IMR-90 (cell line): ENCODE results near the gene IFNK. TPM values are rescaled to one million over a fixed set of nuclear protein-coding genes. Genes with fewer than 3 reads are reported as not detected.

Source experiments
- ATAC-seq: fragments of 200-7000 bp; cut with Tn5 transposase; 2 replicates; pipeline ENCODE4 v1.9.1; 2020; ENCODE audit warnings: low read depth, mild to moderate bottlenecking, moderate library complexity
- BruUV-seq: library from RNA; stranded (reverse); fragments of 400-500 nt; replicated peaks from 2 replicates; lab custom pipeline; 2021; lab: Mats Ljungman, UMichigan
- CTCF ChIA-PET: fragments of 300-600 bp; formaldehyde crosslinking; extraction: SDS; loops from one replicate; lab custom pipeline; 2021; ENCODE audit warnings: antibody characterized with exemption; lab: Yijun Ruan, JAX
- POLR2A ChIA-PET: fragments of 300-600 bp; sonication (Branson Sonifier 250); formaldehyde crosslinking; loops from one replicate; lab custom pipeline; 2022; ENCODE audit warnings: antibody characterized with exemption; ENCODE audit not compliant: unreplicated experiment; lab: Charles Lee
- DNase-seq: peaks from one replicate; pipeline ENCODE4 v3.0.0; 2013
- H2AFZ ChIP-seq: replicated peaks from 2 replicates; pipeline ENCODE3; 2013; ENCODE audit warnings: low read length, mild to moderate bottlenecking; ENCODE audit not compliant: poor library complexity
- H2AK5ac ChIP-seq: 2 replicates; pipeline ENCODE4 v1.6.1; 2013; ENCODE audit warnings: low read depth, low read length, inconsistent platforms
- H2AK9ac ChIP-seq: replicated peaks from 2 replicates; pipeline ENCODE3; 2013; ENCODE audit warnings: mild to moderate bottlenecking, low read depth, low read length, moderate library complexity; ENCODE audit not compliant: poor library complexity
- H2BK120ac ChIP-seq: 2 replicates; pipeline ENCODE4 v1.6.1; 2013; ENCODE audit warnings: low read depth, low read length, inconsistent platforms
- H2BK15ac ChIP-seq: 3 replicates; pipeline ENCODE4 v1.6.1; 2013; ENCODE audit warnings: low read depth, low read length, inconsistent platforms
- H2BK20ac ChIP-seq: 2 replicates; pipeline ENCODE4 v1.6.1; 2013; ENCODE audit warnings: low read depth, mild to moderate bottlenecking, inconsistent platforms, low read length, moderate library complexity
- H2BK5ac ChIP-seq: 2 replicates; pipeline ENCODE4 v1.6.1; 2013; ENCODE audit warnings: mild to moderate bottlenecking, low read depth, low read length, inconsistent platforms; ENCODE audit not compliant: poor library complexity, severe bottlenecking
- H3K14ac ChIP-seq: replicated peaks from 2 replicates; pipeline ENCODE4 v1.6.1; 2013; ENCODE audit warnings: low read depth, low read length, inconsistent platforms
- H3K18ac ChIP-seq: 2 replicates; pipeline ENCODE4 v1.6.1; 2013; ENCODE audit warnings: low read depth, low read length, control low read depth
- H3K23ac ChIP-seq: 2 replicates; pipeline ENCODE4 v1.6.1; 2013; ENCODE audit warnings: low read depth, low read length, inconsistent platforms
- H3K27ac ChIP-seq: 2 replicates; pipeline ENCODE4 v1.5.1; 2013; ENCODE audit warnings: mild to moderate bottlenecking, control low read depth, low read length; ENCODE audit not compliant: insufficient read depth
- H3K27me3 ChIP-seq: 2 replicates; pipeline ENCODE4 v1.6.1; 2013; ENCODE audit warnings: low read length; ENCODE audit not compliant: control insufficient read depth, insufficient read depth
- H3K36me3 ChIP-seq: 2 replicates; pipeline ENCODE4 v1.6.1; 2013; ENCODE audit warnings: low read length, mixed read lengths; ENCODE audit not compliant: control insufficient read depth, insufficient read depth
- H3K4ac ChIP-seq: 2 replicates; pipeline ENCODE4 v1.6.1; 2013; ENCODE audit warnings: low read depth, low read length, inconsistent platforms
- H3K4me1 ChIP-seq: 2 replicates; pipeline ENCODE4 v1.6.1; 2013; ENCODE audit warnings: low read length, mixed read lengths; ENCODE audit not compliant: control insufficient read depth, insufficient read depth
- H3K4me2 ChIP-seq: 2 replicates; pipeline ENCODE4 v1.6.1; 2013; ENCODE audit warnings: low read depth, mild to moderate bottlenecking, control low read depth, low read length, moderate library complexity
- H3K4me3 ChIP-seq: 2 replicates; pipeline ENCODE4 v1.5.1; 2013; ENCODE audit warnings: low read depth, mild to moderate bottlenecking, control low read depth, low read length, moderate library complexity; ENCODE audit not compliant: insufficient read depth
- H3K56ac ChIP-seq: 2 replicates; pipeline ENCODE4 v1.6.1; 2013; ENCODE audit warnings: low read length, inconsistent platforms; ENCODE audit not compliant: insufficient read depth; ENCODE audit errors: extremely low read depth
- H3K79me1 ChIP-seq, 2 experiments: 2 replicates each; pipeline ENCODE4 v1.6.1; 2013; ENCODE audit warnings: low read length in 2 of 2, inconsistent platforms in 1 of 2, low read depth in 1 of 2
- H3K9ac ChIP-seq: 2 replicates; pipeline ENCODE4 v1.6.1; 2013; ENCODE audit warnings: low read depth, low read length, control low read depth
- H3K9me1 ChIP-seq: 2 replicates; pipeline ENCODE4 v1.6.1; 2013; ENCODE audit warnings: low read length, inconsistent platforms; ENCODE audit not compliant: insufficient read depth
- H3K9me3 ChIP-seq: 2 replicates; pipeline ENCODE4 v1.6.1; 2013; ENCODE audit warnings: low read length; ENCODE audit not compliant: control insufficient read depth, insufficient read depth
- H4K20me1 ChIP-seq: 2 replicates; pipeline ENCODE4 v1.6.1; 2013; ENCODE audit warnings: low read length, inconsistent platforms; ENCODE audit not compliant: insufficient read depth
- H4K5ac ChIP-seq: 2 replicates; pipeline ENCODE4 v1.6.1; 2013; ENCODE audit warnings: mild to moderate bottlenecking, low read depth, low read length, control low read depth
- H4K8ac ChIP-seq, 2 experiments: 2 replicates each; pipeline ENCODE4 v1.6.1; 2013; ENCODE audit warnings: low read depth in 2 of 2, low read length in 2 of 2, control low read depth in 1 of 2, inconsistent platforms in 1 of 2
- H4K91ac ChIP-seq: 2 replicates; pipeline ENCODE4 v1.6.1; 2013; ENCODE audit warnings: low read depth, low read length, inconsistent platforms; ENCODE audit not compliant: insufficient read depth
- BHLHE40 ChIP-seq: fragments of 150-350 bp; IDR thresholded peaks from 2 replicates; pipeline ENCODE4 v1.6.1; 2016; ENCODE audit warnings: mild to moderate bottlenecking, low read depth, low read length
- CTCF ChIP-seq: conservative IDR thresholded peaks from 2 replicates; pipeline ENCODE4 v1.5.1; 2012; ENCODE audit warnings: mild to moderate bottlenecking, low read depth, low read length, improper control_type of control experiment
- ELK1 ChIP-seq: fragments of 150-350 bp; IDR thresholded peaks from 2 replicates; pipeline ENCODE4 v1.6.1; 2016; ENCODE audit warnings: low read depth, mild to moderate bottlenecking, low read length, moderate library complexity, borderline replicate concordance
- FOS ChIP-seq: fragments of 150-350 bp; IDR thresholded peaks from 2 replicates; pipeline ENCODE4 v1.6.1; 2016; ENCODE audit warnings: low read depth, low read length
- MAZ ChIP-seq: IDR thresholded peaks from 2 replicates; pipeline ENCODE4 v1.6.1; 2012; ENCODE audit warnings: low read depth, mild to moderate bottlenecking, low read length, improper control_type of control experiment, moderate library complexity, borderline replicate concordance
- NFE2L2 ChIP-seq: fragments of 150-350 bp; IDR thresholded peaks from 2 replicates; pipeline ENCODE4 v1.6.1; 2016; ENCODE audit warnings: low read depth, mild to moderate bottlenecking, low read length
- POLR2A ChIP-seq: IDR thresholded peaks from 2 replicates; pipeline ENCODE4 v1.6.1; 2012; ENCODE audit warnings: mild to moderate bottlenecking, low read depth, low read length
- RAD21 ChIP-seq: IDR thresholded peaks from 2 replicates; pipeline ENCODE4 v1.6.1; 2012; ENCODE audit warnings: low read length, improper control_type of control experiment
- RCOR1 ChIP-seq: IDR thresholded peaks from 2 replicates; pipeline ENCODE4 v1.6.1; 2012; ENCODE audit warnings: mild to moderate bottlenecking, low read length, improper control_type of control experiment; ENCODE audit not compliant: insufficient replicate concordance
- RFX5 ChIP-seq: IDR thresholded peaks from 2 replicates; pipeline ENCODE4 v1.8.0; 2012; ENCODE audit warnings: low read depth, mild to moderate bottlenecking, low read length, moderate library complexity
- SMC3 ChIP-seq: fragments of 150-350 bp; IDR thresholded peaks from 2 replicates; pipeline ENCODE4 v1.6.1; 2016; ENCODE audit warnings: low read depth, mild to moderate bottlenecking, antibody characterized with exemption, low read length, moderate library complexity
- USF2 ChIP-seq: fragments of 150-350 bp; IDR thresholded peaks from 2 replicates; pipeline ENCODE4 v1.6.1; 2017; ENCODE audit warnings: mild to moderate bottlenecking, antibody characterized with exemption, low read length, low read depth
- WGBS, 2 experiments: methylation state at CpG; one replicate each; pipeline versions ENCODE4 v1.1.5 to v1.1.7; 2013; ENCODE audit warnings: missing lambda C conversion rate in 2 of 2; ENCODE audit not compliant: insufficient read length in 1 of 2; ENCODE audit errors: extremely low coverage in 2 of 2; 5-methylcytosine and 5-hydroxymethylcytosine counted together
- dilution Hi-C: fragments of 300-500 bp; cut with HindIII; formaldehyde crosslinking; loops from one replicate; pipeline ENCODE4 v1.14.3; 2018; ENCODE audit warnings: low sequenced_read_pairs; ENCODE audit not compliant: unreplicated experiment
- in situ Hi-C: fragments of 300-500 bp; cut with MboI; formaldehyde crosslinking; loops from 3 replicates; pipeline ENCODE4 v1.14.3; 2019; ENCODE audit warnings: low sequenced_read_pairs, inconsistent platforms, mixed read lengths
- intact Hi-C: fragments of 100-400 bp; cut with micrococcal nuclease; formaldehyde crosslinking; loops from 2 replicates; pipeline ENCODE4 v1.10.0; 2022
- polyA plus RNA-seq, 3 experiments: library from polyadenylated mRNA; depleted of rRNA; stranded (reverse); fragments of >200 nt; gene quantifications; 2 replicates each; pipeline ENCODE4 v1.2.3, GENCODE V29; 2012; ENCODE audit warnings: low replicate concordance in 1 of 3
- total RNA-seq: library from RNA; depleted of rRNA; stranded (reverse); fragments of >200 nt; gene quantifications from 2 replicates; pipeline ENCODE4 v1.2.3, GENCODE V29; 2012

The IFNK gene
- total and polyA plus RNA-seq, 2 of the 4 experiments (the other 2 are of a cell fraction), result not detected

- Histone ChIP-seq H2AFZ (no peak overlapping the region), H2BK5ac (no peak overlapping the region), H3K27ac (no peak overlapping the region), H3K4me1 (peaks cover 11% of the 10 kb centered on the region), H3K9me1 (peaks cover 6% of the 10 kb centered on the region; the same call in 1 of the 2 replicates), H3K4ac (no peak overlapping the region), H4K5ac (no peak overlapping the region), H3K14ac (no peak overlapping the region), H2BK120ac (no peak overlapping the region), H4K8ac (no peak overlapping the region), H4K20me1 (no peaks in the 10 kb centered on the region), H3K4me3 (no peak overlapping the region), H3K18ac (no peak overlapping the region), H3K79me1 (no peaks in the 10 kb centered on the region), H4K91ac (no peak overlapping the region), H3K56ac (no peak overlapping the region), H3K36me3 (no peaks in the 10 kb centered on the region), H3K23ac (no peak overlapping the region), H2BK20ac (no peak overlapping the region), H2AK9ac (no peak overlapping the region), H3K4me2 (no peak overlapping the region), H3K9ac (no peak overlapping the region), H3K9me3 (no peaks in the 10 kb centered on the region), H2AK5ac (no peak overlapping the region), H2BK15ac (no peak overlapping the region), H3K27me3 (no peaks in the 10 kb centered on the region)
- CTCF ChIA-PET, result interaction anchor here (1.3 to 3.1 kb wide), 2 partner anchors 8 kb away, joined by 3 to 16 read pairs; partner anchors contain the start of gene MOB3B
- in situ Hi-C loops, result no loop called here
- intact Hi-C loops, result no loop called here
- no peak for ATAC-seq
- no peak for DNase-seq
- no TSS peak for BruUV-seq
- dilution Hi-C loops, result no loop called here
- 100% methylated on average over 1 of the region's 3 CpGs; no CpG with 5 or more reads in 1 of the 2 experiments for WGBS, 2 experiments
- POLR2A ChIA-PET, result no interaction called here
- TF ChIP-seq RFX5 (no peak), ELK1 (no peak), NFE2L2 (no peak), SMC3 (no peak), RCOR1 (no peak), MAZ (no peak), USF2 (no peak), POLR2A (no peak), FOS (no peak), RAD21 (no peak), CTCF (no peak), BHLHE40 (no peak)
Observed at GRCh38 chr9:27538647-27539046, 14.6 kb downstream of the IFNK start.
